K562 treated with DMSO at 1 percent for 4 hours (cell line): ENCODE measurements around the gene CHD6. TPM values are rescaled to one million over a fixed set of nuclear protein-coding genes. Genes with fewer than 3 reads are reported as not detected.

Source experiments
- total RNA-seq: library from RNA; unstranded; fragments of 300-600 nt; gene quantifications from 2 replicates; pipeline ENCODE4 v1.2.3, GENCODE V29; 2022; ENCODE audit not compliant: insufficient read depth

The CHD6 gene, protein sequence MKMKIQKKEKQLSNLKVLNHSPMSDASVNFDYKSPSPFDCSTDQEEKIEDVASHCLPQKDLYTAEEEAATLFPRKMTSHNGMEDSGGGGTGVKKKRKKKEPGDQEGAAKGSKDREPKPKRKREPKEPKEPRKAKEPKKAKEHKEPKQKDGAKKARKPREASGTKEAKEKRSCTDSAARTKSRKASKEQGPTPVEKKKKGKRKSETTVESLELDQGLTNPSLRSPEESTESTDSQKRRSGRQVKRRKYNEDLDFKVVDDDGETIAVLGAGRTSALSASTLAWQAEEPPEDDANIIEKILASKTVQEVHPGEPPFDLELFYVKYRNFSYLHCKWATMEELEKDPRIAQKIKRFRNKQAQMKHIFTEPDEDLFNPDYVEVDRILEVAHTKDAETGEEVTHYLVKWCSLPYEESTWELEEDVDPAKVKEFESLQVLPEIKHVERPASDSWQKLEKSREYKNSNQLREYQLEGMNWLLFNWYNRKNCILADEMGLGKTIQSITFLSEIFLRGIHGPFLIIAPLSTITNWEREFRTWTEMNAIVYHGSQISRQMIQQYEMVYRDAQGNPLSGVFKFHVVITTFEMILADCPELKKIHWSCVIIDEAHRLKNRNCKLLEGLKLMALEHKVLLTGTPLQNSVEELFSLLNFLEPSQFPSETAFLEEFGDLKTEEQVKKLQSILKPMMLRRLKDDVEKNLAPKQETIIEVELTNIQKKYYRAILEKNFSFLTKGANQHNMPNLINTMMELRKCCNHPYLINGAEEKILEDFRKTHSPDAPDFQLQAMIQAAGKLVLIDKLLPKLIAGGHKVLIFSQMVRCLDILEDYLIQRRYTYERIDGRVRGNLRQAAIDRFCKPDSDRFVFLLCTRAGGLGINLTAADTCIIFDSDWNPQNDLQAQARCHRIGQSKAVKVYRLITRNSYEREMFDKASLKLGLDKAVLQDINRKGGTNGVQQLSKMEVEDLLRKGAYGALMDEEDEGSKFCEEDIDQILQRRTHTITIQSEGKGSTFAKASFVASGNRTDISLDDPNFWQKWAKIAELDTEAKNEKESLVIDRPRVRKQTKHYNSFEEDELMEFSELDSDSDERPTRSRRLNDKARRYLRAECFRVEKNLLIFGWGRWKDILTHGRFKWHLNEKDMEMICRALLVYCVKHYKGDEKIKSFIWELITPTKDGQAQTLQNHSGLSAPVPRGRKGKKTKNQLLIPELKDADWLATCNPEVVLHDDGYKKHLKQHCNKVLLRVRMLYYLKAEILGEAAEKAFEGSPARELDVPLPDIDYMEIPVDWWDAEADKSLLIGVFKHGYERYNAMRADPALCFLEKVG (N-terminal part only)
- total RNA-seq, result 5.6 and 6.9 TPM in 2 replicates

DNA sequence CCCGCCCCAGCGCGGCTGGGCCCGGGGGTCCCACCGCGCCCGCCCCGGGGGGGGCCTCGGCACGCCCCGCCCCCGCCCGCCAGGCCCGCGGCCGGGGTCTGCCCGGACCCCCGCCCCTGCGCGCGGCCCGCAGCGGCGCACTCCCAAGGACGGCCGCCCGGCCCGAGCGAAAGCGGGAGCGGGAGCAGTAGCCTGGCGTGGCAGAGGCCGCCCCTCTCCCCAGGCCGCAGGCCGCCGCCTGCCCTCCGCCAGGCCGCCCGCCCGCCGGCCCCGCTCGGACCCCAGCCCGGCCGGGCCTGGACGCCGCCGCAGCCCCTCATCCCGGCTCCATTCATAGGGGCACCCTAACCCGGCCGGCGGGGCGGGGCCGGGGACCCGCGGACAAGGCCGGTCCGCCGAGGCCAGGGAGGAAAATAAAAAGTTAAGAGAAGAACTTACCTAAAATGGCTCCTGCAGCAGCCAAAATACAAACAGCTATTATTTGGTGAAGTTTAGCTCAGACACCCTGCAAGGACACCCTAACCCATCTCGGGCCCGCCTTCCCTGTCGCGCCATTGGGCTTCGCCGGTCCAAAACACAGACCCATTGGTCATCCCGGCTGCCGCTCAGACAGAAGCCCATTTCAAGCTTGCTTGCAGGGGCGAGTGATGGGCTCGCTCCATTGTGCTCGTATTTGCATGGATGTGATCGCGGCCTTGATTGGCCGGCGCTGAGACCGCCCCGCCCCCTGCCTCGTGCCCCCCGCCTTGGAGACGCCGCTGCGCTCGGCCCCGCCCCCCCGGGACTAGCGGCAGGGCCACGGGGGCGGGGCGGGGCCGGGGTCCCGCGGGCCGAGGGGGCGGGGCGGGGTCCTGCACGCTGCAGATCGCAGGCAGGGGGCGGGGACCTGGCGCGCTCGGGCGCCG lies at the start of gene CHD6:
CHD6 (minus strand) TSS at position 476 of the 905 bp plus-strand sequence. CDS start 67,040 bp downstream, outside the sequence.

DNA sequence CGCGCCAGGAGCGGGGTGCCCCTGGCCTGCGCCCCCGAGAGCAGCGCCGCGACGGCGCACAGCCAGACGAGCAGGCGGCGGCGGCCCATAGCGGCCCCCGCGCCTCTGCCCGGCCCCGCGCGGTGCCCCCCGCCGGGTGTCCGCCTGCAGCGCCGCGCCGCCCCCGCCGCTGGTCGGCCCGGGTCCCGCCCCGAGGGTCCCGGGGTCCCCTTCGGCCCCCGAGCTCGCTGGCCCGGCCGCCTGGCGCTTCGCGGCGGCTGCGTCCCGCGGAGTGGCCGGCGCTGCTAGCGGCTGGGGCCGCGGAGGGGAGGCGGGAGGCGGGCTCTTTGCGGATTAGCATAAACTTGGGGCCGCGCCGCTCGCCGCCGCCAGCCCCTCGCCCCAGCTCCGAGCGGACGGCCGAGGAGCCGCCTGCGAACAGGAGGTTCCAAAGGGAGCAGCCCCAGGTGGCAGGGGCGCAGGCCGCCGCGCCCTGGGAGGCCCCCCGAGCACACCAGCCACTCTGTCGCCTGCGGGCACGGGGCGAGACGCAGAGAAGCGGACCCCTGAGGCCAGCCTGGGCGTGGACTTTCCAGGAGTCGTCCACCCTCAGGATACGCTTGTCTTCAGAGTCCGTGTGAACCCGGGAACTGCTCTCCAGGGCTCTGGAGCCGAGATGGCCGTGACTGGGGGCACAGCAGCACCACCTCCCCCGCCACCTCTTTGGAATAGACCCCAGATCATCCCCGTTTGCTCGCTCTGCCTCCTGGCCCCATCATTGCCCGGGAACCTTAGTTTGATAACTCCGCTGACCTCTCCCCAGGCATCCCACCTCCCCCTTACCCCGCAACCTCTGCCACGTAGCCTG lies 251.4 kb downstream of the CHD6 start, which contains the start of gene EMILIN3:
EMILIN3 (minus strand) TSS at position 273 of the 847 bp plus-strand sequence; CDS start at position 89, 184 bp downstream.

